Frontal cortex (tissue), 4 donors: ENCODE data around the gene HIBADH. TPM values are rescaled to one million over a fixed set of nuclear protein-coding genes. Genes with fewer than 3 reads are reported as not detected.
"Not testable (repeated sequence)": the region's sequence is repeated elsewhere in the genome, so short reads cannot be mapped to it uniquely, and the experiment has no call there.

Experiments used
- DNase-seq, 2 donors: peaks; one replicate each; pipeline ENCODE4 v3.0.0; 2012; ENCODE audit warnings: low spot score in 2 of 2
- FAIRE-seq: peaks from 2 replicates; lab custom pipeline; 2012; peaks lifted over from hg19 to GRCh38; lab: Jason Lieb, UNC
- total RNA-seq: library from RNA; depleted of rRNA; stranded (reverse); fragments of >200 nt; gene quantifications from one replicate; pipeline ENCODE4 v1.2.3, GENCODE V29; 2014
- donor health status: control.
- donor health status: control.
- donor health status: control.

Gene HIBADH
- total RNA-seq, 1 donor from 2014 or later, result 13.5 TPM

GRCh38 chr7:27606270-27607209, 56.1 kb downstream of the HIBADH start:
- DNase-seq (no peak), FAIRE-seq (no peak)

- FAIRE-seq (peak; percentile 51), DNase-seq (no peak)
Observed at GRCh38 chr7:27605689-27606269, 56.9 kb downstream of the HIBADH start.

- DNase-seq (no peak), FAIRE-seq (no peak)
Observed at GRCh38 chr7:27605283-27605682, 57.4 kb downstream of the HIBADH start.

DNA sequence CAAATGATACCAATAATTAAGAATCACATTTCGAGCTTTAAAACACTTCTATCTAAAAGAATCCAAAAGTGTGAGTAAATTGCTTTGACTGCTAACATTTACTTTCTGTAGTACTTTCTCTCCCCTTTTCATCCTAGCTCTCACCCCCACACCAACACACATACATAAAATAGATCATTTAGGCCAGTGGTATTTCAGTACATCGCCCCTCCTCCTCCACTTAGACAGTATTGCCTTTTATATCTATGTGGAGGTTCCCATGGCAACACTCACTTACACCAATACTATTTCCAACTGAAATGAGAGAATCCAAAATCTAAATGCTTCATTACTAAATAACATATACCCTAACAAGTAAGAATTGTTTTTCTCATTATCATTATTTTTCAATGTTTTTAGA, 58.9 kb downstream of the HIBADH start:
- DNase-seq, result no peak
- FAIRE-seq, result no peak

GRCh38 chr7:27602766-27603165, 59.9 kb downstream of the HIBADH start:
- FAIRE-seq, result no peak
- no peak for DNase-seq

DNA sequence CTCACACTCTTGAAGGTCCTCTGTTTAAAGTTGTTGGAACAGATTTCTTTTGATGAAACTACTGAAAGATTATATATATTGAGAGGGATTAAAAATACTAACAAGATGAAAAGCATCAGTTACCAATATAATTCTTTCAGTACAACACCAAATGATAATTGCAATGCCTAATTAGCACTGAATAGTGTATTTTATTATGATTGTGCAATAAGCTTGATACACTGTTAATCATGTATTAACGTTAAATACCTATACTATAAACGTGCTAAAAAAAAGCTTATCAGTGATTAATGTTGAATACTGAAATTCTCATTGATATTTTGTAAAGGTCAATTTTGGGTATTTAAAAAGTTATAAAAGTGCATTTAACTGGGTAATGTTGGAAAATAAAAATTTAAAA, 61.5 kb downstream of the HIBADH start:
- FAIRE-seq (no peak), DNase-seq (no peak)

DNA sequence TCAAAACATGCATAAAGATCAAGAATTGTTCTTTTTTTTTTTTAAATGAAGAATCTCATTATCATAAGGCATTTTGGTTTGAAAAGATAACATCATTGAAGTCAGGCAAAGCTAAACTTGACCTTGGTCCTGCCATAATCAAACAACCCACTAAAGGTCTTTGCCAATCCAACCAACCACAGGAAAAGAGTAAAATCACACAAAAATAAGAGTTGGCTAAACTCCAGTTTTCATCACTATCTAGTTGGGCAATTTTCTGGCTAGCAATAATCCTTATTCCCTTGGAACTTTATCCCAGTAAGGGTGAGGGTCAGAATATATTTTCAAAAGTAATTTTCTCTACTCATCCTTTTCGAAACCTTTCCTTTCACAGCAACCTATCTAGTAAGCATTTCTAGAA, 62.4 kb downstream of the HIBADH start:
- DNase-seq, result no peak
- no peak for FAIRE-seq

GRCh38 chr7:27595009-27595408, 67.7 kb downstream of the HIBADH start:
- FAIRE-seq, result no peak
- DNase-seq, result no peak

DNA sequence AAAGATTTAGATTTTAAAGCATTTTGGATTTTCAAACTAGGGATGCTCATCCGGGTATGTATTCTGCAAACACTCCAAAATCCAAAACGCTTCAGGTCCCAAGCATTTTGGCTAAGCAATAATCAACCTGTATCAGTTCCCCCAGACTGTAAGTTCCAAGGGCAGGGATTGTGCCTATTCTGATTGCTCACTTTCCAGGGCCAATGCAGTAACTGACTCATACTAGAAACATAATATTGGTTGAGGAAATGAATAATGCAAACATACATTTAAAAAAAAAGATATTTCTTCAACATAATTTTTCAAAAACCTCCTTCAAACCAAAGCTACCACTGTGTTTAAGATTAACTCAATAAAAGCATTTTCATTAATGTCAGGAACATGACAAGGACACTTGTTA, 69.5 kb downstream of the HIBADH start:
- FAIRE-seq (no peak), DNase-seq (no peak)

DNA sequence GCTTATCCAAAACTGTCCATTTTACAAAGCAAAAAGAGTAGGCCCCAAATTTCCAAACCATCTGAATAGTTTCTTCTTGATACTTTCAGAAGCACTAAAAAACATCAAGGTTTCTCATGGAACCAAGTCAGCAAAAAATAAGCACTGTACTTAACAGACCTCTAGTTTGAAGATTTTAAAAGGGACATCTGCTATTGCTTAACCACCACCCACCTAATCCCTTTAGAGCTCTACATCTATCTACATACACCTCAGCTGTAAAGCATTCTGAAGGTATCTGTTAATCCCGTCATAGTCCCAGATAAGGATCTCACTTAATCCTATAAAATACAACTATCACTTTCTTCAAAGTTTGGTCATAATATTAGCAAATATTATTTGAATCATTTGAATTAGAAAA, 72.3 kb downstream of the HIBADH start:
- no peak for DNase-seq
- no peak for FAIRE-seq

GRCh38 chr7:27587429-27587828, 75.3 kb downstream of the HIBADH start:
- no peak for DNase-seq
- FAIRE-seq, result no peak

GRCh38 chr7:27586825-27587224, 75.9 kb downstream of the HIBADH start:
- DNase-seq (no peak), FAIRE-seq (no peak)

- no peak for DNase-seq
- FAIRE-seq, result no peak
Observed at GRCh38 chr7:27585781-27586447, 76.8 kb downstream of the HIBADH start.

GRCh38 chr7:27581906-27582305, 80.8 kb downstream of the HIBADH start:
- DNase-seq, result no peak

DNA sequence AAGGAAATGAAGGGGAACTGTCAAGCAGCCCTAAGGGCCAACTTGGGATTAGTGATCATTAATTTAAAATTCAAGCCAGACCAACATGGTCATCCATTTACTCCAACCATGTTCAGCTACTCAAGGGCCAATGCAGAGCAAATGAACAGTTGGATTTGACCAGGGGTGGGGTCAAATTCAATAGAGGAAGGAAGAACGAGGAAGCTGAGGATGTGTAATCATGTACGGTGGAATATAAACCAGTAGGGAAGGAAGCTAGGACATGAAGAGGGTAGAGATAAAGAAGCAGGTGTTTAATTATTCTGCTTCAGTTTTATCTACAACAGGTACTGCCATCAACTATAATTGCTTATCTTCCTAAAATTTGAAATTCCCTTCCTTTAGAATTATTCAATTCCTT, 81.6 kb downstream of the HIBADH start:
- FAIRE-seq (no peak), DNase-seq (no peak)

More at GRCh38 chr7:27581906-27582305, 80.8 kb downstream of the HIBADH start:
- FAIRE-seq, result no peak

DNA sequence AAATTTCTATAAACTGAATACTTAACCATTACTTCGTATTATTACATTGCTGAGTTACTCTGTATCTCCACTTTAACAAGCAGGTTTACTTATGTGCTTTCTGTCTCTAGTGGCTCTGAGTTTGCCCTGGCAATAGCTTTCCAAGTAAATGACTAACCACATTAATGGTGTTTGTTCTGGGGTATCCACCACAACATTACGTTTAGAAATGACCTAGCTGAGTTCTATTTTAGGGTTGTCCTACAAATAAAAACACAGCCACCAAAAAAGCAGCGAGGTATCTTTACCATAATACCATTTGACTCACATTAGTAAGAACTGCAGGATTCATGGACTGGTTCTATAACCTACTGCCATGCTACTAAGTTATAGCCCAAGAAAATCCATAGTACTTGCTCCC, 83.1 kb downstream of the HIBADH start:
- DNase-seq (no peak), FAIRE-seq (no peak)

- DNase-seq, FAIRE-seq: not testable (repeated sequence)
Observed at GRCh38 chr7:27578169-27578568, 84.5 kb downstream of the HIBADH start.

DNA sequence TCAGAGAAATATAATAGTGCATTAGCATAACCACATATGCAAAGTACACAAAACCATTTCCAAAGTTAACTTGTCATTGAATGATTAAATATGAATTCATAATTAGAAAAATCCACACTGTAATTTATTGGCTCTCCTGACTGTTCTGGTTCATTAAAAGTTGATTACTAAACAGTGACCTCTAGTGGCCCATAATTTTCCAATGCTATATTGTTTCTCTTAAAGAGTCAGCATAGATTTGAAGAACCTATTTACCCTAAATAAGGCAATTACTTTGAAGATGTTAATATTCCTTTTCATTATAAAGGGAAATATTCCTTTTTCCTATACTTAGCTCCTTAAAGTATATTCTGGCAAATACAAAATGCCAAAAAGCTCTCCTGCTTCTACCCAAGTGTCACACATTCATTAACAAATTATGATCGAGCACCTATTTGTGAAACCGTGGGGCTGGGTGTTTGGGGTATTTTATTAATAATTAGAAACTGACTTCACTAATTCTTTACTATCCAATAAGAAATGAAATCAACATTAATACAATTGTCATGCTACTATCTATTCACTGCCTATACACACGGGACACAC, 86.2 kb downstream of the HIBADH start:
- peak; percentile 94 for FAIRE-seq

GRCh38 chr7:27575613-27576012, 87.1 kb downstream of the HIBADH start:
- FAIRE-seq, result no peak
- no peak for DNase-seq

More for the DNA sequence above, 86.2 kb downstream of the HIBADH start:
- DNase-seq, result peak in 1 of 2 donors; percentile 7

DNA sequence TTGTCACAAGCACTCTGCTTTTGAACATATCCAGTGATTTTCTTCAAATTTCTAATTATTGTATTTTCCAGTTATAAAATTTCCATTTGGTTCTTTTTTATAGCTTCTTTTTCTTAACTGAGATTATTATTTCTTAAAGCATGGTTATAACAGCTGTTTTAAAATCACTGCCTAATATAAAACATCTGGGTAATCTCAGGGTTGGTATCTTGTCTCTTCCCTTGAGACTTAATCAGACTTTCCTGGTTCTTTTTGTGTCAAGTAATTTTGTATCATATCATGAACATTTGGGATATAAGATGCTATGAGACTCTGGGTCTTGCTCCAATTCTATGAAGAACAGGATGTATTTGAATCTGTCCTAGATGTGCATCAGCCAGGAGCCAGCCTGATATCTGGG, 93.6 kb downstream of the HIBADH start:
- FAIRE-seq (no peak), DNase-seq (no peak)
